ENCODE results near the gene CAPN2. TPM values are rescaled to one million over a fixed set of nuclear protein-coding genes. Genes with fewer than 3 reads are reported as not detected.

The CAPN2 gene
- total and polyA plus RNA-seq, 9 donors, result 70.6 to 267 (median 171) TPM

- Histone ChIP-seq H3K4me3 (no peak overlapping the region), H3K4me1 (ENCODE audit: insufficient read depth) (peaks cover 3% of the 10 kb centered on the region), H3K36me3 (no peaks in the 10 kb centered on the region), H3K27me3 (no peaks in the 10 kb centered on the region), H3K27ac (no peak overlapping the region), H3K9me3 (no peaks in the 10 kb centered on the region)
- DNase-seq, result no peak
- TF ChIP-seq EP300 (IDR thresholded peaks at IDR 0.05), result no peak
- intact Hi-C loops (cut with DNase I), result no loop called here
- WGBS, 3 donors, result 37 to 86% (median 41%) methylated on average over 1 of the region's 1 CpG
Measured at GRCh38 chr1:223783676-223784075, 71.3 kb downstream of the CAPN2 start.

- Histone ChIP-seq H3K27me3 (no peaks in the 10 kb centered on the region), H3K27ac (no peak overlapping the region), H3K9me3 (no peaks in the 10 kb centered on the region), H3K36me3 (no peaks in the 10 kb centered on the region), H3K4me3 (no peak overlapping the region), H3K4me1 (ENCODE audit: insufficient read depth) (peaks cover 3% of the 10 kb centered on the region)
- intact Hi-C loops (cut with DNase I), result no loop called here
- WGBS, 3 donors, result 80 to 86% (median 83%) methylated on average over 4 of the region's 4 CpGs
- no peak for DNase-seq
- TF ChIP-seq CTCF (IDR thresholded peaks at IDR 0.05), result no peak
- TF ChIP-seq EP300 (IDR thresholded peaks at IDR 0.05), result no peak
- no peak for TF ChIP-seq POLR2A (IDR thresholded peaks at IDR 0.05)
Measured at GRCh38 chr1:223784541-223784940, 72.2 kb downstream of the CAPN2 start.

GRCh38 chr1:223785808-223786207, 73.5 kb downstream of the CAPN2 start:
- 10 to 28% (median 18%) methylated on average over 5 of the region's 5 CpGs for WGBS, 3 donors
- no peaks in the 10 kb centered on the region for H3K36me3 ChIP-seq

GRCh38 chr1:223788746-223789415, 76.5 kb downstream of the CAPN2 start:
- no peaks in the 10 kb centered on the region for H3K9me3 ChIP-seq
- intact Hi-C loops (cut with DNase I), result no loop called here
- H3K4me3 ChIP-seq, result no peak overlapping the region
- WGBS, 3 donors, result 60 to 74% (median 71%) methylated on average over 4 of the region's 4 CpGs
- no peaks in the 10 kb centered on the region for H3K27me3 ChIP-seq
- peaks cover 3% of the 10 kb centered on the region for H3K4me1 ChIP-seq (ENCODE audit: insufficient read depth)
- no peak for DNase-seq
- TF ChIP-seq POLR2A (IDR thresholded peaks at IDR 0.05) (no peak), EP300 (IDR thresholded peaks at IDR 0.05) (no peak), CTCF (IDR thresholded peaks at IDR 0.05) (no peak)
- no peaks in the 10 kb centered on the region for H3K36me3 ChIP-seq
- no peak overlapping the region for H3K27ac ChIP-seq

More at GRCh38 chr1:223785808-223786207, 73.5 kb downstream of the CAPN2 start:
- peaks cover 3% of the 10 kb centered on the region for H3K4me1 ChIP-seq (ENCODE audit: insufficient read depth)
- DNase-seq, result no peak
- no peaks in the 10 kb centered on the region for H3K27me3 ChIP-seq
- H3K9me3 ChIP-seq, result no peaks in the 10 kb centered on the region
- no peak overlapping the region for H3K27ac ChIP-seq
- intact Hi-C loops (cut with DNase I), result no loop called here
- no peak overlapping the region for H3K4me3 ChIP-seq
- TF ChIP-seq EP300 (IDR thresholded peaks at IDR 0.05) (no peak), CTCF (IDR thresholded peaks at IDR 0.05) (no peak)

- TF ChIP-seq POLR2A (IDR thresholded peaks at IDR 0.05) (no peak), CTCF (IDR thresholded peaks at IDR 0.05) (no peak), EP300 (IDR thresholded peaks at IDR 0.05) (no peak)
- Histone ChIP-seq H3K27ac (no peak overlapping the region), H3K4me3 (no peak overlapping the region), H3K27me3 (no peaks in the 10 kb centered on the region), H3K9me3 (no peaks in the 10 kb centered on the region), H3K36me3 (no peaks in the 10 kb centered on the region), H3K4me1 (ENCODE audit: insufficient read depth) (no peaks in the 10 kb centered on the region)
- 45 to 54% (median 47%) methylated on average over 2 of the region's 2 CpGs for WGBS, 3 donors
- intact Hi-C loops (cut with DNase I), result no loop called here
- no peak for DNase-seq
Measured at GRCh38 chr1:223792046-223792445, 79.7 kb downstream of the CAPN2 start.
